H9 (cell line): ENCODE results near the gene PCDHGA11. TPM values are rescaled to one million over a fixed set of nuclear protein-coding genes. Genes with fewer than 3 reads are reported as not detected.

Source experiments
- DNase-seq: peaks from one replicate; pipeline ENCODE4 v3.0.0-alpha.2; 2017
- H2AFZ ChIP-seq: one replicate; pipeline ENCODE4 v1.6.1; 2013; ENCODE audit warnings: mild to moderate bottlenecking, low read length, control low read depth, moderate library complexity
- H2AK5ac ChIP-seq: 2 replicates; pipeline ENCODE4 v1.6.1; 2013; ENCODE audit warnings: low read length, control low read depth, mixed read lengths; ENCODE audit not compliant: insufficient read length
- H2BK120ac ChIP-seq: one replicate; pipeline ENCODE4 v1.6.1; 2013; ENCODE audit warnings: low read depth, mild to moderate bottlenecking, low read length, control low read depth, inconsistent platforms; ENCODE audit not compliant: poor library complexity, severe bottlenecking
- H2BK12ac ChIP-seq: 2 replicates; pipeline ENCODE4 v1.6.1; 2013; ENCODE audit warnings: low read length, control low read depth, mixed read lengths, low read depth; ENCODE audit not compliant: insufficient read length
- H2BK15ac ChIP-seq: 2 replicates; pipeline ENCODE4 v1.6.1; 2013; ENCODE audit warnings: low read depth, low read length, control low read depth
- H2BK20ac ChIP-seq: one replicate; pipeline ENCODE4 v1.6.1; 2013; ENCODE audit warnings: low read depth, mild to moderate bottlenecking, low read length, control low read depth, inconsistent platforms; ENCODE audit not compliant: poor library complexity, severe bottlenecking
- H2BK5ac ChIP-seq: 2 replicates; pipeline ENCODE4 v1.6.1; 2013; ENCODE audit warnings: low read length, control low read depth, mixed read lengths; ENCODE audit not compliant: insufficient read length
- H3K14ac ChIP-seq: 2 replicates; pipeline ENCODE4 v1.6.1; 2013; ENCODE audit warnings: low read length, control low read depth; ENCODE audit not compliant: insufficient read depth
- H3K18ac ChIP-seq: 2 replicates; pipeline ENCODE4 v1.6.1; 2013; ENCODE audit warnings: low read depth, mild to moderate bottlenecking, mixed read lengths, low read length, control low read depth; ENCODE audit not compliant: insufficient read length
- H3K23ac ChIP-seq: 2 replicates; pipeline ENCODE4 v1.6.1; 2013; ENCODE audit warnings: low read length, control low read depth, mixed read lengths, low read depth; ENCODE audit not compliant: insufficient read length
- H3K23me2 ChIP-seq: 2 replicates; pipeline ENCODE4 v1.6.1; 2013; ENCODE audit warnings: low read depth, mild to moderate bottlenecking, mixed read lengths, low read length, control low read depth; ENCODE audit not compliant: insufficient read length, poor library complexity, severe bottlenecking
- H3K27ac ChIP-seq: 2 replicates; pipeline ENCODE4 v1.5.1; 2013; ENCODE audit warnings: low read length, control low read depth, mixed read lengths, low read depth; ENCODE audit not compliant: insufficient read length
- H3K27me3 ChIP-seq: 2 replicates; pipeline ENCODE4 v1.6.1; 2013; ENCODE audit warnings: low read length, control low read depth, inconsistent platforms; ENCODE audit not compliant: insufficient read depth
- H3K4ac ChIP-seq: 2 replicates; pipeline ENCODE4 v1.6.1; 2013; ENCODE audit warnings: low read depth, mild to moderate bottlenecking, control low read depth, inconsistent platforms, low read length, moderate library complexity
- H3K4me1 ChIP-seq: 2 replicates; pipeline ENCODE4 v1.6.1; 2013; ENCODE audit warnings: low read length, control low read depth, inconsistent platforms; ENCODE audit not compliant: insufficient read depth
- H3K4me2 ChIP-seq: 2 replicates; pipeline ENCODE4 v1.6.1; 2013; ENCODE audit warnings: low read length, control low read depth, mixed read lengths; ENCODE audit not compliant: insufficient read length, insufficient read depth
- H3K56ac ChIP-seq: 2 replicates; pipeline ENCODE4 v1.6.1; 2013; ENCODE audit warnings: low read depth, mild to moderate bottlenecking, mixed read lengths, low read length, control low read depth; ENCODE audit not compliant: insufficient read length
- H3K79me1 ChIP-seq: 2 replicates; pipeline ENCODE4 v1.6.1; 2013; ENCODE audit warnings: low read depth, mild to moderate bottlenecking, moderate library complexity, low read length, control low read depth, inconsistent platforms; ENCODE audit not compliant: insufficient read depth, poor library complexity, severe bottlenecking
- H3K79me2 ChIP-seq: 2 replicates; pipeline ENCODE4 v1.6.1; 2013; ENCODE audit warnings: low read length, control low read depth, inconsistent platforms; ENCODE audit not compliant: insufficient read depth
- H3K9ac ChIP-seq: 2 replicates; pipeline ENCODE4 v1.6.1; 2013; ENCODE audit warnings: low read length, control low read depth, mixed read lengths; ENCODE audit not compliant: insufficient read length; ENCODE audit errors: extremely low read depth
- H3K9me3 ChIP-seq: one replicate; pipeline ENCODE4 v1.6.1; 2013; ENCODE audit warnings: low read depth, low read length, inconsistent platforms; ENCODE audit not compliant: control insufficient read depth
- H3T11ph ChIP-seq: one replicate; pipeline ENCODE4 v1.6.1; 2013; ENCODE audit warnings: mild to moderate bottlenecking, low read length, control low read depth, inconsistent platforms
- H4K20me1 ChIP-seq: one replicate; pipeline ENCODE4 v1.6.1; 2013; ENCODE audit not compliant: control insufficient read depth, insufficient read length, insufficient read depth
- H4K5ac ChIP-seq: 2 replicates; pipeline ENCODE4 v1.6.1; 2013; ENCODE audit warnings: low read depth, mild to moderate bottlenecking, mixed read lengths, low read length, control low read depth; ENCODE audit not compliant: insufficient read length
- H4K8ac ChIP-seq: replicated peaks from 2 replicates; pipeline ENCODE4 v1.6.1; 2013; ENCODE audit warnings: low read length, control low read depth, mixed read lengths, low read depth; ENCODE audit not compliant: insufficient read length
- H4K91ac ChIP-seq: 2 replicates; pipeline ENCODE4 v1.6.1; 2013; ENCODE audit warnings: low read depth, mild to moderate bottlenecking, moderate library complexity, mixed read lengths, low read length, control low read depth; ENCODE audit not compliant: insufficient read length
- H3K27ac Mint-ChIP-seq, 3 experiments: 2 replicates in 2 of 3; 3 replicates in 1 of 3; pipeline ENCODE4 v1.8.0; 2020 to 2021; ENCODE audit warnings: mixed read lengths in 3 of 3, mild to moderate bottlenecking in 1 of 3, moderate library complexity in 1 of 3
- H3K27me3 Mint-ChIP-seq: 2 replicates; pipeline ENCODE4 v1.8.0; 2021; ENCODE audit warnings: low read depth, mild to moderate bottlenecking, moderate library complexity, mixed read lengths
- H3K36me3 Mint-ChIP-seq, 3 experiments: 2 replicates in 2 of 3; 3 replicates in 1 of 3; pipeline ENCODE4 v1.8.0; 2020 to 2021; ENCODE audit warnings: low read depth in 3 of 3, mixed read lengths in 3 of 3; ENCODE audit not compliant: insufficient read depth in 1 of 3
- H3K4me1 Mint-ChIP-seq, 2 experiments: 2 replicates each; pipeline ENCODE4 v1.8.0; 2020; ENCODE audit warnings: mixed read lengths in 2 of 2
- H3K4me3 Mint-ChIP-seq, 2 experiments: 2 replicates in 1 of 2; 3 replicates in 1 of 2; pipeline ENCODE4 v1.8.0; 2020 to 2021; ENCODE audit warnings: mild to moderate bottlenecking in 2 of 2, mixed read lengths in 2 of 2, moderate library complexity in 1 of 2
- H3K9me3 Mint-ChIP-seq, 2 experiments: 2 replicates in 1 of 2; 3 replicates in 1 of 2; pipeline ENCODE4 v1.8.0; 2020; ENCODE audit warnings: mild to moderate bottlenecking in 2 of 2, mixed read lengths in 2 of 2, moderate library complexity in 1 of 2
- WGBS: extraction: QIAGEN DNeasy Blood & Tissue Kit; methylation state at CpG from one replicate; pipeline ENCODE4 v1.1.7; 2013; ENCODE audit warnings: missing lambda C conversion rate, low lambda C conversion rate, mixed read lengths; ENCODE audit not compliant: insufficient read length; ENCODE audit errors: extremely low coverage; 5-methylcytosine and 5-hydroxymethylcytosine counted together
- total RNA-seq: library from RNA; stranded (reverse); gene quantifications from 2 replicates; pipeline ENCODE4 v1.2.1, GENCODE V29; 2021
- TF ChIP-seq, protein P1 (sequence below): fragments of 200-600 bp; sonication (generic); conservative IDR thresholded peaks from 3 replicates; pipeline ENCODE4 v1.8.0; 2021; ENCODE audit warnings: antibody characterized with exemption, mild to moderate bottlenecking

PCDHGA11 gene
- total RNA-seq, 1 experiment from 2014 or later, result 2.6 TPM

- no peak overlapping the region for H2AK5ac ChIP-seq
- H3K4me2 ChIP-seq, result no peak overlapping the region
- H3K9me3 ChIP-seq, result no peaks in the 10 kb centered on the region
- no peak overlapping the region for H2BK15ac ChIP-seq
- H2BK20ac ChIP-seq, result no peak overlapping the region
- H4K8ac ChIP-seq, result no peak overlapping the region
- Mint-ChIP-seq H3K9me3 (peaks cover 27 to 28% of the 10 kb centered on the region in 2 experiments), H3K36me3 (peaks cover 20 to 31% (median 25%) of the 10 kb centered on the region in 3 experiments; a peak in 6 of 7 replicates), H3K4me3 (no peak overlapping the region), H3K27ac (no peak overlapping the region), H3K4me1 (peaks cover 5 to 9% of the 10 kb centered on the region in 2 experiments; a peak in 3 of 4 replicates), H3K27me3 (no peaks in the 10 kb centered on the region)
- no peak overlapping the region for H3K56ac ChIP-seq
- no peak overlapping the region for H3K23ac ChIP-seq
- no peak overlapping the region for H4K5ac ChIP-seq
- WGBS, result no CpG with 5 or more reads among the region's 2 CpGs
- no peaks in the 10 kb centered on the region for H4K20me1 ChIP-seq
- no peak overlapping the region for H3K14ac ChIP-seq
- H3K27ac ChIP-seq, result no peak overlapping the region
- no peak overlapping the region for H2BK120ac ChIP-seq
- DNase-seq, result no peak
- no peak overlapping the region for H3K9ac ChIP-seq
- TF ChIP-seq, protein P1, sequence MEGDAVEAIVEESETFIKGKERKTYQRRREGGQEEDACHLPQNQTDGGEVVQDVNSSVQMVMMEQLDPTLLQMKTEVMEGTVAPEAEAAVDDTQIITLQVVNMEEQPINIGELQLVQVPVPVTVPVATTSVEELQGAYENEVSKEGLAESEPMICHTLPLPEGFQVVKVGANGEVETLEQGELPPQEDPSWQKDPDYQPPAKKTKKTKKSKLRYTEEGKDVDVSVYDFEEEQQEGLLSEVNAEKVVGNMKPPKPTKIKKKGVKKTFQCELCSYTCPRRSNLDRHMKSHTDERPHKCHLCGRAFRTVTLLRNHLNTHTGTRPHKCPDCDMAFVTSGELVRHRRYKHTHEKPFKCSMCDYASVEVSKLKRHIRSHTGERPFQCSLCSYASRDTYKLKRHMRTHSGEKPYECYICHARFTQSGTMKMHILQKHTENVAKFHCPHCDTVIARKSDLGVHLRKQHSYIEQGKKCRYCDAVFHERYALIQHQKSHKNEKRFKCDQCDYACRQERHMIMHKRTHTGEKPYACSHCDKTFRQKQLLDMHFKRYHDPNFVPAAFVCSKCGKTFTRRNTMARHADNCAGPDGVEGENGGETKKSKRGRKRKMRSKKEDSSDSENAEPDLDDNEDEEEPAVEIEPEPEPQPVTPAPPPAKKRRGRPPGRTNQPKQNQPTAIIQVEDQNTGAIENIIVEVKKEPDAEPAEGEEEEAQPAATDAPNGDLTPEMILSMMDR, result no peak
- no peak overlapping the region for H2BK12ac ChIP-seq
- H3K18ac ChIP-seq, result no peak overlapping the region
- no peaks in the 10 kb centered on the region for H3K27me3 ChIP-seq
- no peaks in the 10 kb centered on the region for H3K23me2 ChIP-seq
- H4K91ac ChIP-seq, result no peak overlapping the region
- H3K4ac ChIP-seq, result no peak overlapping the region
- no peak overlapping the region for H2AFZ ChIP-seq
- no peaks in the 10 kb centered on the region for H3K79me2 ChIP-seq
- H3K79me1 ChIP-seq, result no peaks in the 10 kb centered on the region
- no peak overlapping the region for H2BK5ac ChIP-seq
- H3K4me1 ChIP-seq, result peaks cover 2% of the 10 kb centered on the region; the same call in 1 of the 2 replicates
- H3T11ph ChIP-seq, result no peak overlapping the region
Observed at GRCh38 chr5:141437221-141437620, 16.4 kb downstream of the PCDHGA11 start.
